MM.1S (cell line): ENCODE measurements around the gene FBXW11.

ENCODE experiments used
- EZH2phosphoT487 ChIP-seq: fragments of 300-600 bp; sonication (generic); IDR thresholded peaks from 2 replicates; pipeline ENCODE4 v1.6.1; 2018; ENCODE audit warnings: antibody characterized with exemption, low read length
- TF ChIP-seq, protein P1 (sequence below): fragments of 300-600 bp; sonication (generic); IDR thresholded peaks from 2 replicates; pipeline ENCODE4 v1.5.1; 2016; ENCODE audit warnings: antibody characterized with exemption, low read length, mixed read lengths

DNA sequence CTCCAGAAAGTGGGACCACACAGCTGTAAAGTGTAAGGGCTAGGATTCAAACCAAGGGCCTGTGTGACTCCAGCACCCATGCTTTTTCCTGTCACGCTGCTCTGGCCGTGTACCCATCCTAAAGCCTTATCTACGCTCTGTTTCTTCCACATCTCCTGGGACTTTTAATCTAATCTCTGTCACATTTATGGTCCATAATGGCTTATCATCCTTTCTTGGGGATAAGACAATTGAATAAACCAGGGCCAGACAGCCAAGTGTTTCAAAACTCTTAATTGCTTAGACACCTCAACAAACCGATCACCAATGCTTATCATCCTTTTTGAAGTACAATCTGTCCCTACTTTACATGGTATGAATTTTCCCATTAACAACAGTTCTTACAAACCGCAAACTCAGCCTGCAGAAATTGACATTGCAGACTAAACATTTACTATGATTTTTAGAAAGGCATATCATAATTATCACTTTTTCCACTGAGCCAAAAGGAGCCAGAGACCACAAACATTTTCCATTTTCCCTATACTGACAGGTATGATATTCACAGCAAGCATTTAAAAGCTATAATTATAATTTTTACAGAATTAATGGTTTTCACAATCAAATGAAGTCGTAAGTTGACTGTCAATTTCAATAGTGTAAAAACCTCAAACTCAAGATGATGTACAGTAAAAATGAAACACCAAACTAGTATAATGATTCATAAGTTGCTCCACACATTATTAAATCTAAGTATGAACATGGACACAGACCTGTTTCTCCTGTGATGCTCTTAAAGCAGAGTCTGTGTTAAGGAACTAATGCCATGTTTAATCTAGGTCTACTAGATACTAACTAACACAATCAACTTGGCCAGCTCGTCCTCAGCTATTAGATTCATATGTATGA is 99.5 kb downstream of the FBXW11 start:
- TF ChIP-seq, protein P1, sequence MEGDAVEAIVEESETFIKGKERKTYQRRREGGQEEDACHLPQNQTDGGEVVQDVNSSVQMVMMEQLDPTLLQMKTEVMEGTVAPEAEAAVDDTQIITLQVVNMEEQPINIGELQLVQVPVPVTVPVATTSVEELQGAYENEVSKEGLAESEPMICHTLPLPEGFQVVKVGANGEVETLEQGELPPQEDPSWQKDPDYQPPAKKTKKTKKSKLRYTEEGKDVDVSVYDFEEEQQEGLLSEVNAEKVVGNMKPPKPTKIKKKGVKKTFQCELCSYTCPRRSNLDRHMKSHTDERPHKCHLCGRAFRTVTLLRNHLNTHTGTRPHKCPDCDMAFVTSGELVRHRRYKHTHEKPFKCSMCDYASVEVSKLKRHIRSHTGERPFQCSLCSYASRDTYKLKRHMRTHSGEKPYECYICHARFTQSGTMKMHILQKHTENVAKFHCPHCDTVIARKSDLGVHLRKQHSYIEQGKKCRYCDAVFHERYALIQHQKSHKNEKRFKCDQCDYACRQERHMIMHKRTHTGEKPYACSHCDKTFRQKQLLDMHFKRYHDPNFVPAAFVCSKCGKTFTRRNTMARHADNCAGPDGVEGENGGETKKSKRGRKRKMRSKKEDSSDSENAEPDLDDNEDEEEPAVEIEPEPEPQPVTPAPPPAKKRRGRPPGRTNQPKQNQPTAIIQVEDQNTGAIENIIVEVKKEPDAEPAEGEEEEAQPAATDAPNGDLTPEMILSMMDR = no peak
- no peak for TF ChIP-seq EZH2phosphoT487
